ENCODE data around the gene TNN.

TNN gene

GRCh38 chr1:175072099-175072951 is 4.7 kb downstream of the TNN start:
- no peak overlapping the region for H3K27ac ChIP-seq
- TF ChIP-seq, protein P1, sequence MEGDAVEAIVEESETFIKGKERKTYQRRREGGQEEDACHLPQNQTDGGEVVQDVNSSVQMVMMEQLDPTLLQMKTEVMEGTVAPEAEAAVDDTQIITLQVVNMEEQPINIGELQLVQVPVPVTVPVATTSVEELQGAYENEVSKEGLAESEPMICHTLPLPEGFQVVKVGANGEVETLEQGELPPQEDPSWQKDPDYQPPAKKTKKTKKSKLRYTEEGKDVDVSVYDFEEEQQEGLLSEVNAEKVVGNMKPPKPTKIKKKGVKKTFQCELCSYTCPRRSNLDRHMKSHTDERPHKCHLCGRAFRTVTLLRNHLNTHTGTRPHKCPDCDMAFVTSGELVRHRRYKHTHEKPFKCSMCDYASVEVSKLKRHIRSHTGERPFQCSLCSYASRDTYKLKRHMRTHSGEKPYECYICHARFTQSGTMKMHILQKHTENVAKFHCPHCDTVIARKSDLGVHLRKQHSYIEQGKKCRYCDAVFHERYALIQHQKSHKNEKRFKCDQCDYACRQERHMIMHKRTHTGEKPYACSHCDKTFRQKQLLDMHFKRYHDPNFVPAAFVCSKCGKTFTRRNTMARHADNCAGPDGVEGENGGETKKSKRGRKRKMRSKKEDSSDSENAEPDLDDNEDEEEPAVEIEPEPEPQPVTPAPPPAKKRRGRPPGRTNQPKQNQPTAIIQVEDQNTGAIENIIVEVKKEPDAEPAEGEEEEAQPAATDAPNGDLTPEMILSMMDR (conservative IDR thresholded peaks at IDR 0.05) = no peak

GRCh38 chr1:175073061-175073460 is 5.4 kb downstream of the TNN start:
- TF ChIP-seq, protein P1 (conservative IDR thresholded peaks at IDR 0.05) = no peak

DNA sequence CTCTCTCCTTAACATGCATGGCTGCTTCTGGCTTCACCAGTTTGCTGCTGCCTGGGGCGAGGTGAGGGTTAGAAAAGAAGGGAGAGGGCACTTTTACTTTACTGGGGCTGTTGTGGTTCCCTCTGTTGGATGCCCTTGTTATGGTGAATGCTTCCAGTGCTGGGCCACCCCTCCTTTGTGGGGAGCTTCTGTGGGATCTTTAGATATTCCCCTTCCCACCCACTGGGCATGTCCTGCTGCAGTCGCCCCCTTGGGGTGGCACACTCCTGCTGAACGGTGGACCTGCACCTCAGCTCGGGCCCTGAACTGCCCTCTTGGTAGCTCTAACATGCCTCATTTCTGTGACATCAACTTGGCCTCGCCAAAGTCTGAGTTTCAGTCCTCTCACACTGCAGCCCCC is 6.0 kb downstream of the TNN start:
- TF ChIP-seq, protein P1 (conservative IDR thresholded peaks at IDR 0.05) = no peak
- H3K27ac ChIP-seq = no peak overlapping the region

More at GRCh38 chr1:175073061-175073460, 5.4 kb downstream of the TNN start:
- H3K27ac ChIP-seq = no peak overlapping the region

DNA sequence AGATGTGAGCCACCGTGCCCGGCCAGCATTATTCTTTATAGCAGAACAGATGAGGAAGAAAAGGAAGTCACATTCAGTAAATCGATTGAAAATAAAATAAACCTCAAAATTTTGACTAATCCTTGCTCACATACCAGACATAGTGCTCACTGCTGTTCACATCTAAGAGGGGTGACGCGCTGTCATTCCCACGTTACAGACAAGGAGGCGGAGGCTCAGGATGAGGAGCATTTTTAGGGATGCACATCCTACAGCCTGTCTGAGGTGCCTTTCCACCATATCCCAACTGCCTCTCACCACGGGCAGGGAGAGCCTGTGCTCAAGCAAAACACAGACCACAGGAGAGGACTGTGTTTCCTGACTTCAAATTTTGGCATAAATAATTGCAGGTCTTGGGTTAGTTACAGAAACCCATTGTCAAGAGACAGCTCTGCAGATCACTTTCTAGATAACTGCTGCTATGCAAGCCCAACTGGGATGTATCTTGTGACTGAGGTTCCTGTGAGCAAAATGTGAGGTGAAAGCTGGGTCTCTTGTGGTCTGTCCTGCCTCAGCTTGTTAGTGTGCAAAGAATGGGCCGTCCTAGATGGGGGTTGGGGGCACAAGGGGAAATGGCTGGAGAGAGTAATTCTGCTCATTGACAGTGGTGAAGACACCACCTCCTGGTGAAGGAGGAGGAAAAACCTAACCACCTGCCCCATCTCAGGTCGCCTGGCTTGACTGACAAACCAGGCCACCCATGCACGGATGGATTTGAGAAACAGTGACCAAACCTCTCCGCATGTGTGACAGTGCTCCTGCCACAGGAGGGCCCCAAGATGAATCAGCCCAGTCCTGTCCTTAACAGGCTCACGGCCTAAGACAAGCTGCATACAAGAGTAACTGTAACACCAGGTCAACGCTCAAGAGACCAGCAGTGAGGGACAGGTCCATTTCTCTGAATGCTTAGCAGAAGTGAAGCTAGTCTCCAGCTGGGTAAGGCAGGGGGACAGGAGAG is 8.2 kb downstream of the TNN start:
- no peak overlapping the region for H3K27ac ChIP-seq
- TF ChIP-seq, protein P1 (conservative IDR thresholded peaks at IDR 0.05) = no peak

DNA sequence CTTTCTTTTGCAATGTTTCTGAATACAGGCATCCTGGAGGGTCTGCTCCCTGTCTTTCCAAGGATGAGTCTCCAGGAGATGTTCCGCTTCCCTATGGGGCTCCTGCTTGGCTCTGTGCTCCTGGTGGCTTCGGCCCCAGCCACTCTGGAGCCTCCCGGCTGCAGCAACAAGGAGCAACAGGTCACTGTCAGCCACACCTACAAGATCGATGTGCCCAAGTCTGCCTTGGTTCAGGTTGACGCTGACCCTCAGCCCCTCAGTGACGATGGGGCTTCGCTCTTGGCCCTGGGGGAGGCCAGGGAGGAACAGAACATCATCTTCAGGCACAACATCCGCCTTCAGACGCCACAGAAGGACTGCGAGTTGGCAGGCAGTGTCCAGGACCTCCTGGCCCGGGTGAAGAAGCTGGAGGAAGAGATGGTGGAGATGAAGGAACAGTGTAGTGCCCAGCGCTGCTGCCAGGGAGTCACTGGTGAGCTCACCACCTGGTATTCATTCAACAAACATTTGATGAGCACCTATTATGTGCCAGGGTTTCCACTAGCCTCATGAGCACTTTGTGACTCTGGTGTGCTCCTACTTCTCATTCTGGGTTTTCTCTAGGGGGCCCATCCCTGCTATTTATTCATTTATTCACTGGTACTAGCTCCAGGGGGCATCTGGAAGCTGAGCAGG is 9.9 kb downstream of the TNN start:
- TF ChIP-seq, protein P1 (conservative IDR thresholded peaks at IDR 0.05) = no peak
- H3K27ac ChIP-seq = no peak overlapping the region

DNA sequence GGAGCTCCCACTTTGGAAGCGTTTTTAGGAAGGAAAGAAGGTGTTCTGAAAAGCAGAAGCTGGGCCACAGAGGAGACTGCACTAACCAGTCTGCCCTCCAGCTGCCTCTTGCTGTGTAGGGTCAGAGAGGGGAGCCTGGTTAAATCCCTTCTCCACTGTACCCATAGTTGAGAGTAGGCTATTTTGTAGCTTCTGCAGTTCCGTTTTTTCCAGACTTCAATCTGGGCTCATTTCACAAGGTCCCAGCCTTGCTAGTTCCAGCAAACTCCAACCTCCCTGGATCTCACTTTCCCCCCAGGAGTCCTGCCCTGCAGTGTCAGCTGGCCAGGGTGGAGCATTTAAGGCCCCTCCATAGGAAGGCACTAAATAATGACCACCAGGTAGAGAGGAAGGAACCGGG is 11.0 kb downstream of the TNN start:
- TF ChIP-seq, protein P1 (conservative IDR thresholded peaks at IDR 0.05) = no peak
- no peak overlapping the region for H3K27ac ChIP-seq

All from VCaP (cell line).